NCI-H524 (cell line): ENCODE data around the gene HTR3D.
"Not testable (repeated sequence)": the region's sequence is repeated elsewhere in the genome, so short reads cannot be mapped to it uniquely, and the experiment has no call there.

Experiments used
- DNase-seq, 2 experiments: peaks; one replicate each; lab custom pipeline; 2025; lab: John Stamatoyannopoulos, UW

The HTR3D gene

GRCh38 chr3:184031187-184031792 lies at the start of gene HTR3D:
TSS of gene HTR3D (plus strand) at chr3:184031742. CDS start at chr3:184031742, 0 bp downstream.
- no peak for DNase-seq

- no peak for DNase-seq
Observed at GRCh38 chr3:183981990-183982644, 49.4 kb upstream of the HTR3D start.

GRCh38 chr3:183984127-183984740 lies 47.3 kb upstream of the HTR3D start:
- no peak for DNase-seq

GRCh38 chr3:183984749-183985729 lies 46.5 kb upstream of the HTR3D start:
- no peak for DNase-seq

- no peak for DNase-seq
Observed at GRCh38 chr3:183987000-183987600, 44.4 kb upstream of the HTR3D start.

GRCh38 chr3:183988216-183988790 lies 43.2 kb upstream of the HTR3D start:
- DNase-seq = no peak

- DNase-seq = no peak
Observed at GRCh38 chr3:183991403-183991802, 40.1 kb upstream of the HTR3D start.

- DNase-seq = no peak
Observed at GRCh38 chr3:184001761-184002160, 29.8 kb upstream of the HTR3D start.

- no peak for DNase-seq
Observed at GRCh38 chr3:184002469-184002868, 29.1 kb upstream of the HTR3D start.

- DNase-seq = no peak
Observed at GRCh38 chr3:184003187-184003967, 28.2 kb upstream of the HTR3D start.

GRCh38 chr3:184004476-184004875 lies 27.1 kb upstream of the HTR3D start:
- DNase-seq = no peak

GRCh38 chr3:184005941-184006507 lies 25.5 kb upstream of the HTR3D start:
- DNase-seq = peak; percentile 94 to 96

- DNase-seq = not testable (repeated sequence)
Observed at GRCh38 chr3:184007143-184007813, 24.3 kb upstream of the HTR3D start.

- no peak for DNase-seq
Observed at GRCh38 chr3:184008161-184008560, 23.4 kb upstream of the HTR3D start.

GRCh38 chr3:184011230-184011876 lies 20.2 kb upstream of the HTR3D start:
- no peak for DNase-seq

- DNase-seq = no peak
Observed at GRCh38 chr3:184011937-184012889, 19.3 kb upstream of the HTR3D start.

GRCh38 chr3:184015381-184016019 lies 16.0 kb upstream of the HTR3D start:
- peak; percentile 93 to 99 for DNase-seq
